Fibroblast of villous mesenchyme (primary cell): ENCODE data around the gene HAUS2. TPM values are rescaled to one million over a fixed set of nuclear protein-coding genes. Genes with fewer than 3 reads are reported as not detected.
A peak's percentile ranks its signal among the peaks of the same experiment; 100 is the strongest.

Experiments
- DNase-seq: peaks from one replicate; pipeline ENCODE4 v3.0.0-alpha.2; 2010; ENCODE audit warnings: low read depth
- H3K4me3 ChIP-seq: 2 replicates; pipeline ENCODE4 v1.5.1; 2011; ENCODE audit warnings: low read depth, mild to moderate bottlenecking, low read length
- CTCF ChIP-seq: IDR thresholded peaks from 2 replicates; pipeline ENCODE4 v1.5.1; 2012; ENCODE audit warnings: low read depth, mild to moderate bottlenecking, low read length; ENCODE audit not compliant: insufficient read depth
- total RNA-seq: library from RNA; depleted of rRNA; stranded (reverse); fragments of >200 nt; gene quantifications from 2 replicates; pipeline ENCODE4 v1.2.3, GENCODE V29; 2012

The HAUS2 gene
- total RNA-seq, 1 donor: 25.9 TPM

DNA sequence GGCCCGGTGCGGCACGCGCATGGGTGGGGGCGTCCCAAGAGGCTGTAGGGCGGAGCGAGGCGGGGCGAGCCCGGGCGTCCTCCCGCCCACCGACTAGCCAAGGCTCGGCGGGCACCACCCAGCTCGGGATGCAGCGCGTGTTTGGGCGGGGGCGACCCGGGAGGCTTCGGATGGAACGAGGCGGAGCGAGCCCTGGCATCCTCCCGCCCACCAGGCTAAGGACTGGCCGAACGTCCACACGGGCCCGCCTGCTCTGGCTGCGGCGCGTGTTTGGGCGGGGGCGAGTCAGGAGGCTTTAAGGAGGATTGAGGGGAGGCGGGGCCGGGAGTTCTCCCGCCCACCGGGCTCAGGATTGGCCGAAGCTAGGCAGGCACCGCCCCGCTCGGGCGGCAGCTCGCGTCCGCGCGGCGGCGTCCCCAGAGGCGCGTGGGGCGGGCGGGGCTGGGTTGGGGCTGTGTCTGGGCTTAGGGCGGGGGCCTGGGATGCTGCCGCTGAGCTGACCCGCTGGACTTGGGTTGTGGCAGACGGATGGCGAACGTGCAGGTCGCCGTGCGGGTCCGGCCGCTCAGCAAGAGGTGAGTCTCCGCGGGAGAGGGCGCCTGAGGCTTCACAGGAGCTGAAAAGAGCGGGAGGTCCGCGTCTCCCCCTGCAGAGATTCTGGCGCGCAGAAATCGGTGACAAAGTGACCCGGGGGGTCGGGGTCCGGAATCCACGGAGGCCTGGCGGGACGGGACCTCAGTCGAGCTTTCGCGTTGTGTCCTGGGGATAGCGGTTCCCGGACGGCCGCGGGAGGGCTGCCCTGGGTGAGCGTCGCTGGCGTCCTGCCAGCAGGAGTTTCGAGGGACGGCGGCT lies 26.8 kb downstream of the HAUS2 start, which contains the start of gene STARD9:
Gene STARD9 (plus strand): TSS at position 419 of the 852 bp plus-strand sequence. CDS start 110 bp downstream, at position 529.
- TF ChIP-seq CTCF: no peak
- DNase-seq: peak; percentile 99
- H3K4me3 ChIP-seq: peak within 1 kb of the TSS; percentile 91

DNA sequence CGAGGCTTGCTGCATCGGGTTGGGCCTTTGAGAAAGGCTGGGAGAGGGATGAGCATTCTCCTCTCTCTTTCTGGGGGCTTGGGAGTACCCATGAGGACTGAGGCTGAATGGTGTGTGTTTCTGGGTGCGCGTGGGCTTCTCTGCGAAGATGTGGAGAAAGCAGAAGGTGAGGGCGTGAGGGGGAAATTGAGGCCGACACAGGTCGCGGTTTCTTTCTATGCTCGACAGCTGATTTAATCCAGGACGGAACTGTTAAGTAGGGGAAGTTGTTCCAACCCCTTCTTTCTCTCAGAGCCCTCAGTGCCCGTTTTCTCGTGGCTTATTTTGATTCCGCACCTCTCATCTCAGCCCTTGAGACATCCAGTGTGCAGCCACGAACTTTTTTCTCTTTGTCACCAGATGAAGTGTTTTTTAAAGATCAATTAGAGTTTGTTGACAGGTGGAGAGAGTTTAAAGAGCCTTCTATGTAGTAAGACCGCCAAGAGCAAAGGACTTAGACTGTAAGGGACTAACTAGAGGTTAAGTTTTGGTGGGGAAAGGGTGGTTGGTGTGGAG lies 27.5 kb downstream of the HAUS2 start:
- H3K4me3 ChIP-seq: peak overlapping the region; percentile 91
- no peak for TF ChIP-seq CTCF
- no peak for DNase-seq

GRCh38 chr15:42576776-42577175 lies 28.1 kb downstream of the HAUS2 start:
- DNase-seq: no peak
- TF ChIP-seq CTCF: no peak
- H3K4me3 ChIP-seq: peak overlapping the region; percentile 91

DNA sequence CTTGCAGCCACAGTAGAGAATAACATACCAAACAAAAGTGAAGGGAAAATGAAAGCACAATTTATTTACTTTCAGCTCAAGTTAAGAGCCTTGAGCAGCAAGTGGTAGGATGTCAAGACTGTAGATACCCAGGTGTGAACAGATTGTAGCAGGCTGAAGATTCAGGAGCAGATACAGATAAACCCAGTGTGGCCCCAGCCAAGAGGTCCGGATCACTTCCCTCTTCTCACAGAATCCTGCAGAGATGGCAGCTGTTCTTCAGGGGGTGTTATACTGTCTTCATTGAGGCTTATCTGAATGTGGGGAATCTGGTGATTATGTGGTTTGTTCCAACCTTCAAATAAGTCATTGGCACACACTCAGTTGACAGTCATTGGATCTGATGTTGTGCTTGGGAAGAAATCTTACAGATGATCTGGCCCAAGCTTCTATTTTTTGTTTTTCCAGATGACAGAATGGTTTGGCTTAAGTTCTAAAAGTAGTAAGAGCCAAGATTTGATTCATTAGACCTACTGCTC lies 28.9 kb downstream of the HAUS2 start:
- no peak overlapping the region for H3K4me3 ChIP-seq
- no peak for TF ChIP-seq CTCF
- DNase-seq: peak; percentile 28

DNA sequence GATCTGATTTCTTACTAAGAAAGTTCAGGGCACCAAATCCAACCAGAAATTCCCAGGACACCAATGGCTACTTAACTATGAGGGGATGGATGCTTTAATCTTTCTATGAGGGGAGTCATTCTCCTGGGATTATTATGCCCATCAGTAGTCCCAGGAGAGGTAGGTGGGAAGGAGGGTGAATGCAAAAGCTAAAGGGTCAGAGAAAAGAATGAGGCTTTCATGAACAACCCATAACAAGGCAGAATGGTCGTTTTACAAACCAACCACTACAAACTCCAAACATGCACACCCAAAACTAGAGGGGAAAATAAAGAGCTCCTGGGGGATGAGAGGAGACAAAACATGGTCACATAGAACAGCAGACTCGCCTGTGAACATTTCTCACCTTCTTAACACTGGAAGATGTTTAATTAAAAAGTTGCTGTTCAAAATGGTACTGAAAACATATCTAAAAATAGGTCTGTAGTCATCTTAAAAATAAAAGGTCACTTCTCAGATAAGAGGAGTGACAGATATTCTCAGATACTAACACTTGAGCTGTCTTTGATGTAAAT lies 30.4 kb downstream of the HAUS2 start:
- no peak overlapping the region for H3K4me3 ChIP-seq
- no peak for TF ChIP-seq CTCF
- no peak for DNase-seq

- peak; percentile 75 for DNase-seq
- no peak for TF ChIP-seq CTCF
- H3K4me3 ChIP-seq: peak overlapping the region; percentile 56
Measured at GRCh38 chr15:42581272-42581730, 32.7 kb downstream of the HAUS2 start.
